Gastroesophageal sphincter (tissue), 4 donors: ENCODE results near the gene NOC2L. TPM values are rescaled to one million over a fixed set of nuclear protein-coding genes. Genes with fewer than 3 reads are reported as not detected.
A peak's percentile ranks its signal among the peaks of the same experiment; 100 is the strongest.

ENCODE experiments used
- ATAC-seq: fragments of 150-250 bp; one replicate; pipeline ENCODE4 v1.9.1; 2016; ENCODE audit warnings: mild to moderate bottlenecking, moderate library complexity
- H3K27ac ChIP-seq, 4 donors: fragments of 200-600 bp; sonication (generic) in 3 of 4; 1 replicate in 3 of 4; 2 replicates in 1 of 4; pipeline ENCODE4 v1.5.1; 2016 to 2019
- H3K27me3 ChIP-seq: fragments of 200-600 bp; sonication (generic); one replicate; pipeline ENCODE4 v1.5.1; 2019
- H3K36me3 ChIP-seq, 2 donors: fragments of 200-600 bp; sonication (generic); one replicate each; pipeline ENCODE4 v1.5.1; 2019; ENCODE audit warnings: control low read depth in 1 of 2
- H3K4me1 ChIP-seq, 3 donors: fragments of 200-600 bp; sonication (generic); 1 replicate in 2 of 3; 2 replicates in 1 of 3; pipeline ENCODE4 v1.5.1; 2016 to 2019; ENCODE audit warnings: control low read depth in 2 of 3
- H3K4me3 ChIP-seq, 2 donors: fragments of 200-600 bp; sonication (generic); one replicate each; pipeline ENCODE4 v1.5.1; 2019; ENCODE audit warnings: mild to moderate bottlenecking in 1 of 2, moderate library complexity in 1 of 2
- H3K9me3 ChIP-seq, 3 donors: fragments of 200-600 bp; sonication (generic); one replicate each; pipeline ENCODE4 v1.5.1; 2017 to 2019; ENCODE audit warnings: control low read depth in 2 of 3
- EP300 ChIP-seq: sonication (generic); formaldehyde crosslinking; IDR thresholded peaks from one replicate; pipeline ENCODE4 v1.6.1; 2017; ENCODE audit warnings: antibody characterized with exemption, mild to moderate bottlenecking
- POLR2A ChIP-seq, 2 donors: fragments of 450-650 bp; IDR thresholded peaks; one replicate each; pipeline ENCODE4 v1.6.1; 2017; ENCODE audit warnings: antibody characterized with exemption in 2 of 2, mild to moderate bottlenecking in 2 of 2, moderate library complexity in 1 of 2
- POLR2AphosphoS5 ChIP-seq: sonication (generic); formaldehyde crosslinking; IDR thresholded peaks from one replicate; pipeline ENCODE4 v1.6.1; 2017; ENCODE audit warnings: antibody characterized with exemption
- WGBS, 2 donors: methylation state at CpG; one replicate each; pipeline ENCODE4 v1.1.5; 2018; ENCODE audit warnings: low coverage in 1 of 2; 5-methylcytosine and 5-hydroxymethylcytosine counted together
- total RNA-seq, 4 donors: library from RNA; depleted of rRNA; stranded (reverse); fragments of >200 nt; gene quantifications; one replicate each; pipeline ENCODE4 v1.1.0, GENCODE V29; 2016
- TF ChIP-seq, protein P1 (sequence below), 4 experiments: fragments of 200-600 bp in 2 of 4; fragments of 450-650 bp in 2 of 4; sonication (generic) in 1 of 4; IDR thresholded peaks; one replicate each; pipeline ENCODE4 v1.5.1; 2017 to 2019; ENCODE audit warnings: antibody characterized with exemption in 4 of 4, mild to moderate bottlenecking in 2 of 4, moderate library complexity in 2 of 4

NOC2L gene
- total RNA-seq, 4 donors from 2014 or later: 36.3 to 54.1 (median 45.2) TPM

DNA sequence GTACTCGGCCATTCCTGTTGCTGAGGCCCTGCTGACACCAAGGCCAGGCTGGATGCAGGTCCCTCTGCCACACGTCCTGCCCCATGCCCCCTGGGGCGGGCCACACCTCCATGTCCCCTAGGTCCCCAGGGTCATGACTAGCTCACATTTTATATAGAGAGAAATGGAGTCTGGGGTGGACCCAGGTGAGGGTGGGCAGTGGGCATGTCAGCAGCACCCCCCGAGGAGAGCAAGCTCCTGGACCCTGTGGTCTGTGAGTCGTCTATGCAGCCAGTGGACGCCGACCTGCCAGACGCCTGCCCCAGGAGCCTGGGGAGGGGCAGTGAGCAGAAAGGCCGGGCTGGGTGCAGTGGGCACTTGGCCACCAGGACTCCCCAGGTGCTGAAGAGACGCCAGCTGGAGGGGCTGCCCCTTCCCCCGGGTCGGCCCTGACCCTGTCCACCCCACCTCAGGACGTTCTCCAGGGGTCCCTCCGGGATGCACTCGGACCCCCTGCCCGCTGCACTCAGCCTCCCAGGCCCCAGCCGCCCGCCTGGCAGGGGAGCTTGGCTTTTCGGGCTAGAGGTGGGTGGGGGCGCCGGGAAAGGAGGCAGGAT, 19.4 kb downstream of the NOC2L start:
- ATAC-seq: no peak
- TF ChIP-seq POLR2A (IDR thresholded peaks at IDR 0.05) (no peak), EP300 (no peak), POLR2AphosphoS5 (no peak)
- TF ChIP-seq, protein P1, sequence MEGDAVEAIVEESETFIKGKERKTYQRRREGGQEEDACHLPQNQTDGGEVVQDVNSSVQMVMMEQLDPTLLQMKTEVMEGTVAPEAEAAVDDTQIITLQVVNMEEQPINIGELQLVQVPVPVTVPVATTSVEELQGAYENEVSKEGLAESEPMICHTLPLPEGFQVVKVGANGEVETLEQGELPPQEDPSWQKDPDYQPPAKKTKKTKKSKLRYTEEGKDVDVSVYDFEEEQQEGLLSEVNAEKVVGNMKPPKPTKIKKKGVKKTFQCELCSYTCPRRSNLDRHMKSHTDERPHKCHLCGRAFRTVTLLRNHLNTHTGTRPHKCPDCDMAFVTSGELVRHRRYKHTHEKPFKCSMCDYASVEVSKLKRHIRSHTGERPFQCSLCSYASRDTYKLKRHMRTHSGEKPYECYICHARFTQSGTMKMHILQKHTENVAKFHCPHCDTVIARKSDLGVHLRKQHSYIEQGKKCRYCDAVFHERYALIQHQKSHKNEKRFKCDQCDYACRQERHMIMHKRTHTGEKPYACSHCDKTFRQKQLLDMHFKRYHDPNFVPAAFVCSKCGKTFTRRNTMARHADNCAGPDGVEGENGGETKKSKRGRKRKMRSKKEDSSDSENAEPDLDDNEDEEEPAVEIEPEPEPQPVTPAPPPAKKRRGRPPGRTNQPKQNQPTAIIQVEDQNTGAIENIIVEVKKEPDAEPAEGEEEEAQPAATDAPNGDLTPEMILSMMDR (IDR thresholded peaks at IDR 0.05): no peak
- Histone ChIP-seq H3K4me3 (peak overlapping the region in 1 of 2 donors; percentile 47), H3K27me3 (peaks cover 92% of the 10 kb centered on the region), H3K27ac (peak overlapping the region in 3 of 4 donors; percentile 67 to 79 (median 78)), H3K36me3 (peaks cover 0 to 5% of the 10 kb centered on the region in 2 donors), H3K4me1 (peaks cover 0 to 72% (median 47%) of the 10 kb centered on the region in 3 donors), H3K9me3 (no peaks in the 10 kb centered on the region)
- WGBS, 2 donors: no CpG with 5 or more reads among the region's 21 CpGs

DNA sequence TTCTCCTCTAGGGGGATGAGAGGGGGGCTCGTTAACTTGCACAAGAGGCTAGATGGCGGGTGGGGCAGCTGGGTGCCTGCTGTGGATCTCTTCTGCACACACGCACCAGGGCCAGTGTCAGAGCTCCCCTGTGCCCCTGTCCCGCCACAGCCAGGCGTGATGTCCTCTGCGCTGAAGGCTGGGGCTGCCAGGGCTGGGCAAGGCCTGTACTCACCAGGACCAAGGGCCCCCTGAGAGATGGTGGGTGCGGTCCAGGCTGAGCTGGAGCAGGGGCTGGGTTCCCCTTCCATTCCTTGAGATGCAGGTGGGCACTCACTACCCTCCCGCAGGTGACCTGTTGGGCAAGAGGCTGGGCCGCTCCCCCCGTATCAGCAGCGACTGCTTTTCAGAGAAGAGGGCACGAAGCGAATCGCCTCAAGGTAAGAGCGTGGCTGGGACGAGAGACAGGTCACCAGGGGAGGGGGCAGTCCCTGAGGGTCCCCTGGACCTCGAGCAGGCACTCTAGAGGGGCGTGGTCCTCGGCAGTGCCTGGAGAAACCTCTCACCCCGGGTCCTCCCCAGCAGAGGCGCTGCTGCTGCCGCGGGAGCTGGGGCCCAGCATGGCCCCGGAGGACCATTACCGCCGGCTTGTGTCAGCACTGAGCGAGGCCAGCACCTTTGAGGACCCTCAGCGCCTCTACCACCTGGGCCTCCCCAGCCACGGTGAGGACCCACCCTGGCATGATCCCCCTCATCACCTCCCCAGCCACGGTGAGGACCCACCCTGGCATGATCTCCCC, 20.2 kb downstream of the NOC2L start:
- Histone ChIP-seq H3K4me3 (no peak overlapping the region), H3K9me3 (no peaks in the 10 kb centered on the region), H3K36me3 (no peaks in the 10 kb centered on the region), H3K27ac (no peak overlapping the region), H3K4me1 (peaks cover 0 to 68% (median 45%) of the 10 kb centered on the region in 3 donors), H3K27me3 (peaks cover 92% of the 10 kb centered on the region)
- WGBS, 2 donors: no CpG with 5 or more reads among the region's 30 CpGs
- no peak for ATAC-seq
- TF ChIP-seq, protein P1 (IDR thresholded peaks at IDR 0.05): no peak
- TF ChIP-seq POLR2A (IDR thresholded peaks at IDR 0.05) (no peak), EP300 (no peak), POLR2AphosphoS5 (no peak)

DNA sequence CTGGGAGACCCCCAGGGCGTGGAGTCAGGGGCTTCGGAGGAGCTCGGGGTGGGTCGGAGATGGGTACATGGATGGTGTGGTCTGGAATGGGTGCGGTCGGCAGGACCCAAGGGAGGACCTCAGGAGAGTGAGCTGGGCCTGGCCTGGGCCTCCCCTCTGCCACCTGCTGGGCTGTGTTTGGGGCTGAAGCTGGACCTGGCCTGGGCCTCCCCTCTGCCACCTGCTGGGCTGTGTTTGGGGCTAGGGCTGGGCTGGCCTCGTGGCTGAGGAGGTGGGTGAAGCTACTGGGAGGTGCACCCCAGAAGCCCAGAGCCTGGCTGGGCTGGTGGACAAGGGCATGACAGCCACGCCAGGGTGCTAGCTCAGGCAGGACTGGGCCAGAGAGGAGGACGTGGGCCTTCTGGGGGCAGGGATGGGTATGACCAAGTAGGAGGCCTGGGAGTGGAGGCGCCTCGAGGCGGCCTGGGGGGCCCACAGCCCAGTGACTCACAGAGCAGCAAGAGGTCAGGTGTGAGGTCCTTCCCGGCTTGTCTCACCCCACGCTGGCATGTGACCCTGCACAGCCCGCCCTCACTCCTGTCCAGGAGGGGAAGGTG, 20.9 kb downstream of the NOC2L start:
- H3K4me3 ChIP-seq: no peak overlapping the region
- no peaks in the 10 kb centered on the region for H3K36me3 ChIP-seq
- WGBS, 2 donors: no CpG with 5 or more reads among the region's 15 CpGs
- peaks cover 0 to 60% (median 41%) of the 10 kb centered on the region in 3 donors for H3K4me1 ChIP-seq
- no peak overlapping the region for H3K27ac ChIP-seq
- peak; percentile 21 for ATAC-seq
- TF ChIP-seq EP300: no peak
- TF ChIP-seq, protein P1 (IDR thresholded peaks at IDR 0.05): peak in 3 of 4 experiments; percentile 34 to 49 (median 49)
- peaks cover 92% of the 10 kb centered on the region for H3K27me3 ChIP-seq
- H3K9me3 ChIP-seq: no peaks in the 10 kb centered on the region

DNA sequence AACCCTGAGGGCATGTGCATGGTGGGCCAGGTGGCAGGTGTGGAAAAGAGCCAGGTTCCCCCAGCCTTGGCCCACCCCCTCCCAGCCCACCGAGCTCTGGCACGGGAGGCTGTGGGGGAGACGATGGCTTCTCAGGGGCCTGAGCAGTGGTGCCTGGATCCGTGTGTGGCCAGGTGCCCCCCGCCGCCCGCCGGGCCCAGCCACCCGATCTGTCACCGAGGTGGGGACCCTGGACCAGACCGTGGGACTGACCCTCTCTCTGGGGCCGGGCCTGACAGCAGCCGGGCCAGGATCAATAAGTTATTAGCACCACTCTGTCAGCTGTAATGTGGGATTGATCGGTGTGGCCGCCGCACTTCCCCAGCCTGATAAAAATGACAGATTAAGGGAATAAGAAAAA, 21.5 kb downstream of the NOC2L start:
- H3K36me3 ChIP-seq: no peaks in the 10 kb centered on the region
- TF ChIP-seq EP300 (no peak), POLR2A (IDR thresholded peaks at IDR 0.05) (no peak), POLR2AphosphoS5 (no peak)
- TF ChIP-seq, protein P1 (IDR thresholded peaks at IDR 0.05): no peak
- WGBS, 2 donors: no CpG with 5 or more reads among the region's 16 CpGs
- peaks cover 0 to 54% (median 34%) of the 10 kb centered on the region in 3 donors for H3K4me1 ChIP-seq
- no peak overlapping the region for H3K27ac ChIP-seq
- no peaks in the 10 kb centered on the region for H3K9me3 ChIP-seq
- no peak for ATAC-seq
- H3K27me3 ChIP-seq: peaks cover 92% of the 10 kb centered on the region
- H3K4me3 ChIP-seq: no peak overlapping the region
